OCI-LY1 (cell line): Measurements from ENCODE around the gene FMN2.

ENCODE experiments used
- EZH2 ChIP-seq: fragments of 200-600 bp; sonication (generic), shearing (Covaris generic); IDR thresholded peaks from 2 replicates; pipeline ENCODE4 v1.8.0; 2017; ENCODE audit warnings: borderline replicate concordance, mixed run types, mild to moderate bottlenecking, antibody characterized with exemption, low read length, moderate library complexity, mixed read lengths
- TF ChIP-seq, protein P1 (sequence below): fragments of 200-600 bp; sonication (generic), shearing (Covaris generic); IDR thresholded peaks from 2 replicates; pipeline ENCODE4 v1.5.1; 2017; ENCODE audit warnings: mild to moderate bottlenecking, antibody characterized with exemption, low read length, moderate library complexity, mixed read lengths

DNA sequence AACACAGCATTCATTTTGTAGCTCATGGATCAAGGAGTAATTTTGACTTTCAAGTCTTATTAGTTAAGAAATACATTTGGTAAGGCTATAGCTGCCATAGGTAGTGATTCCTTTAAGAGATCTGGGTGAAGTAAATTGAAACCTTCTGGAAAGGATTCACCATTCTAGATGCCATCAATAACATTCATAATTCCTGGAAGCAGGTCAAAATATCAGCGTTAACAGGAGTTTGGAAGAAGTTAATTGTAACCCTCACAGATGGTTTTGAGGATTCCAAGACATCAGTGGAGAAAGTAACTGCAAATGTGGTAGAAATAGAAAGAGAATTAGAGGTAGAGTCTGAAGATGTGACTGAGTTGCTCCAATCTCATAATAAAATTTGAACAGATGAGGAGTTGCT lies 303.7 kb downstream of the FMN2 start:
- TF ChIP-seq, protein P1, sequence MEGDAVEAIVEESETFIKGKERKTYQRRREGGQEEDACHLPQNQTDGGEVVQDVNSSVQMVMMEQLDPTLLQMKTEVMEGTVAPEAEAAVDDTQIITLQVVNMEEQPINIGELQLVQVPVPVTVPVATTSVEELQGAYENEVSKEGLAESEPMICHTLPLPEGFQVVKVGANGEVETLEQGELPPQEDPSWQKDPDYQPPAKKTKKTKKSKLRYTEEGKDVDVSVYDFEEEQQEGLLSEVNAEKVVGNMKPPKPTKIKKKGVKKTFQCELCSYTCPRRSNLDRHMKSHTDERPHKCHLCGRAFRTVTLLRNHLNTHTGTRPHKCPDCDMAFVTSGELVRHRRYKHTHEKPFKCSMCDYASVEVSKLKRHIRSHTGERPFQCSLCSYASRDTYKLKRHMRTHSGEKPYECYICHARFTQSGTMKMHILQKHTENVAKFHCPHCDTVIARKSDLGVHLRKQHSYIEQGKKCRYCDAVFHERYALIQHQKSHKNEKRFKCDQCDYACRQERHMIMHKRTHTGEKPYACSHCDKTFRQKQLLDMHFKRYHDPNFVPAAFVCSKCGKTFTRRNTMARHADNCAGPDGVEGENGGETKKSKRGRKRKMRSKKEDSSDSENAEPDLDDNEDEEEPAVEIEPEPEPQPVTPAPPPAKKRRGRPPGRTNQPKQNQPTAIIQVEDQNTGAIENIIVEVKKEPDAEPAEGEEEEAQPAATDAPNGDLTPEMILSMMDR = no peak
- no peak for TF ChIP-seq EZH2
